Ishikawa (cell line): ENCODE data around the gene ARMC9.

ENCODE experiments used
- CEBPB ChIP-seq: IDR thresholded peaks from 2 replicates; pipeline ENCODE4 v1.6.1; 2012
- CREB1 ChIP-seq: IDR thresholded peaks from 2 replicates; pipeline ENCODE4 v1.6.1; 2012; ENCODE audit warnings: low read depth
- EGR1 ChIP-seq: IDR thresholded peaks from 2 replicates; pipeline ENCODE4 v1.6.1; 2012
- EP300 ChIP-seq: IDR thresholded peaks from 2 replicates; pipeline ENCODE4 v1.6.1; 2012; ENCODE audit warnings: borderline replicate concordance
- FOXM1 ChIP-seq: IDR thresholded peaks from 2 replicates; pipeline ENCODE4 v1.6.1; 2012; ENCODE audit warnings: low read depth, borderline replicate concordance
- NFIC ChIP-seq: IDR thresholded peaks from 2 replicates; pipeline ENCODE4 v1.6.1; 2012
- RAD21 ChIP-seq: IDR thresholded peaks from 2 replicates; pipeline ENCODE4 v1.6.1; 2012; ENCODE audit warnings: low read depth
- TAF1 ChIP-seq: IDR thresholded peaks from 2 replicates; pipeline ENCODE4 v1.6.1; 2012; ENCODE audit warnings: low read depth, mild to moderate bottlenecking
- TEAD4 ChIP-seq: IDR thresholded peaks from 2 replicates; pipeline ENCODE4 v1.6.1; 2012
- YY1 ChIP-seq: IDR thresholded peaks from 2 replicates; pipeline ENCODE4 v1.6.1; 2012; ENCODE audit warnings: low read depth
- ZBTB7A ChIP-seq: IDR thresholded peaks from 2 replicates; pipeline ENCODE4 v1.6.1; 2012; ENCODE audit warnings: low read depth
- TF ChIP-seq, protein P1 (sequence below): IDR thresholded peaks from 2 replicates; pipeline ENCODE4 v1.6.1; 2012; ENCODE audit warnings: low read depth, mild to moderate bottlenecking
- TF ChIP-seq, protein P2 (sequence below): IDR thresholded peaks from 2 replicates; pipeline ENCODE4 v1.6.1; 2012
- TF ChIP-seq, protein P3 (sequence below): IDR thresholded peaks from 2 replicates; pipeline ENCODE4 v1.6.1; 2012

DNA sequence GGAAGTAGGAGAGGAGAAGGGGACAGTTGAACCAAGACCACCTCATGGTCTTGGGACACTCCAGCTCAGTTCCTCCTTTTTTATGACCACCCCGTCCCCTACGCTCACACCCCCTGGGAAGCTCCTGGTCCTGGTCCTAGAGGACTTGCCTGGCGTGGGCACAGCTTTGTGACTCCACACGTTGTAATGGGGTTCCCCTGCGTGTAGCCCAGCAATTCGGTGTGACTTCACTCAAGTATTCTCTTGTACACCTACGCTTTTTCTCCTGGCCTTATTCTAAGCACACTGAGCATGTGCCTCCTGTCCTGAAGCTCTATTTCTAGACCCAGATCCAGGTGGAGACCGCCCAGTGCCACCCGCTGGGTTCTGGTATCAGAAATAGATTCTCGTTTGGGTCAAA is 161.0 kb downstream of the ARMC9 start:
- TF ChIP-seq ZBTB7A (no peak), FOXM1 (no peak), TAF1 (no peak), CEBPB (no peak), EP300 (no peak), YY1 (no peak), RAD21 (no peak), CREB1 (no peak), EGR1 (no peak), NFIC (no peak), TEAD4 (no peak)
- TF ChIP-seq, protein P1, sequence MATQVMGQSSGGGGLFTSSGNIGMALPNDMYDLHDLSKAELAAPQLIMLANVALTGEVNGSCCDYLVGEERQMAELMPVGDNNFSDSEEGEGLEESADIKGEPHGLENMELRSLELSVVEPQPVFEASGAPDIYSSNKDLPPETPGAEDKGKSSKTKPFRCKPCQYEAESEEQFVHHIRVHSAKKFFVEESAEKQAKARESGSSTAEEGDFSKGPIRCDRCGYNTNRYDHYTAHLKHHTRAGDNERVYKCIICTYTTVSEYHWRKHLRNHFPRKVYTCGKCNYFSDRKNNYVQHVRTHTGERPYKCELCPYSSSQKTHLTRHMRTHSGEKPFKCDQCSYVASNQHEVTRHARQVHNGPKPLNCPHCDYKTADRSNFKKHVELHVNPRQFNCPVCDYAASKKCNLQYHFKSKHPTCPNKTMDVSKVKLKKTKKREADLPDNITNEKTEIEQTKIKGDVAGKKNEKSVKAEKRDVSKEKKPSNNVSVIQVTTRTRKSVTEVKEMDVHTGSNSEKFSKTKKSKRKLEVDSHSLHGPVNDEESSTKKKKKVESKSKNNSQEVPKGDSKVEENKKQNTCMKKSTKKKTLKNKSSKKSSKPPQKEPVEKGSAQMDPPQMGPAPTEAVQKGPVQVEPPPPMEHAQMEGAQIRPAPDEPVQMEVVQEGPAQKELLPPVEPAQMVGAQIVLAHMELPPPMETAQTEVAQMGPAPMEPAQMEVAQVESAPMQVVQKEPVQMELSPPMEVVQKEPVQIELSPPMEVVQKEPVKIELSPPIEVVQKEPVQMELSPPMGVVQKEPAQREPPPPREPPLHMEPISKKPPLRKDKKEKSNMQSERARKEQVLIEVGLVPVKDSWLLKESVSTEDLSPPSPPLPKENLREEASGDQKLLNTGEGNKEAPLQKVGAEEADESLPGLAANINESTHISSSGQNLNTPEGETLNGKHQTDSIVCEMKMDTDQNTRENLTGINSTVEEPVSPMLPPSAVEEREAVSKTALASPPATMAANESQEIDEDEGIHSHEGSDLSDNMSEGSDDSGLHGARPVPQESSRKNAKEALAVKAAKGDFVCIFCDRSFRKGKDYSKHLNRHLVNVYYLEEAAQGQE, result no peak
- TF ChIP-seq, protein P2, sequence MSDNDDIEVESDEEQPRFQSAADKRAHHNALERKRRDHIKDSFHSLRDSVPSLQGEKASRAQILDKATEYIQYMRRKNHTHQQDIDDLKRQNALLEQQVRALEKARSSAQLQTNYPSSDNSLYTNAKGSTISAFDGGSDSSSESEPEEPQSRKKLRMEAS, result no peak
- TF ChIP-seq, protein P3, sequence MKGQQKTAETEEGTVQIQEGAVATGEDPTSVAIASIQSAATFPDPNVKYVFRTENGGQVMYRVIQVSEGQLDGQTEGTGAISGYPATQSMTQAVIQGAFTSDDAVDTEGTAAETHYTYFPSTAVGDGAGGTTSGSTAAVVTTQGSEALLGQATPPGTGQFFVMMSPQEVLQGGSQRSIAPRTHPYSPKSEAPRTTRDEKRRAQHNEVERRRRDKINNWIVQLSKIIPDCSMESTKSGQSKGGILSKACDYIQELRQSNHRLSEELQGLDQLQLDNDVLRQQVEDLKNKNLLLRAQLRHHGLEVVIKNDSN, result no peak
